Testis (tissue), 3 donors: Measurements from ENCODE around the gene HSD17B8. TPM values are rescaled to one million over a fixed set of nuclear protein-coding genes. Genes with fewer than 3 reads are reported as not detected.

ENCODE experiments used
- DNase-seq: peaks from one replicate; pipeline ENCODE4 v3.0.0-alpha.2; 2019
- H3K27ac ChIP-seq, 2 donors: fragments of 200-600 bp; sonication (generic); one replicate each; pipeline ENCODE4 v1.5.1; 2019
- H3K27me3 ChIP-seq: fragments of 200-600 bp; sonication (generic); one replicate; pipeline ENCODE4 v1.5.1; 2019
- H3K36me3 ChIP-seq: fragments of 200-600 bp; sonication (generic); one replicate; pipeline ENCODE4 v1.5.1; 2017; ENCODE audit warnings: low read depth; ENCODE audit errors: missing control alignments
- H3K4me1 ChIP-seq: fragments of 200-600 bp; sonication (generic); one replicate; pipeline ENCODE4 v1.5.1; 2019
- H3K4me3 ChIP-seq, 2 donors: fragments of 200-600 bp; sonication (generic); one replicate each; pipeline ENCODE4 v1.5.1; 2017 to 2019
- H3K9me3 ChIP-seq: fragments of 200-600 bp; sonication (generic); one replicate; pipeline ENCODE4 v1.5.1; 2017
- CTCF ChIP-seq, 3 experiments: fragments of 450-650 bp in 2 of 3; fragments of 200-600 bp in 1 of 3; sonication (generic) in 1 of 3; IDR thresholded peaks; one replicate each; pipeline ENCODE4 v1.5.1; 2016 to 2019; ENCODE audit warnings: antibody characterized with exemption in 3 of 3, mild to moderate bottlenecking in 2 of 3, moderate library complexity in 1 of 3
- POLR2A ChIP-seq: fragments of 450-650 bp; IDR thresholded peaks from one replicate; pipeline ENCODE4 v1.6.1; 2017; ENCODE audit warnings: antibody characterized with exemption, mild to moderate bottlenecking, moderate library complexity
- WGBS, 2 donors: methylation state at CpG; one replicate each; pipeline ENCODE4 v1.1.5; 2018; 5-methylcytosine and 5-hydroxymethylcytosine counted together
- intact Hi-C: fragments of 100-400 bp; cut with DNase I; formaldehyde crosslinking; loops from one replicate; pipeline ENCODE4 v1.15.1; 2023; ENCODE audit warnings: low total_unique reads
- polyA plus RNA-seq: library from polyadenylated mRNA; stranded (reverse); fragments of 350-450 nt; fragmentation: Illumina TruSeq; extraction: RNeasy Lipid Tissue Mini Kit (QIAGEN cat#74804); gene quantifications from one replicate; pipeline ENCODE4 v1.2.3, GENCODE V29; 2014; ENCODE audit warnings: low read depth, low replicate concordance; ENCODE audit not compliant: insufficient read depth
- total RNA-seq, 2 donors: library from RNA; depleted of rRNA; stranded (reverse); fragments of >200 nt; gene quantifications; one replicate each; pipeline ENCODE4 v1.2.3, GENCODE V29; 2016

HSD17B8 gene
- total and polyA plus RNA-seq, 3 donors from 2014 or later = 11.2 to 26.3 (median 25.4) TPM

- H3K4me3 ChIP-seq = no peak overlapping the region
- H3K9me3 ChIP-seq = no peaks in the 10 kb centered on the region
- H3K27me3 ChIP-seq = no peaks in the 10 kb centered on the region
- WGBS, 2 donors = 41% methylated on average over 12 of the region's 12 CpGs
- no peaks in the 10 kb centered on the region for H3K36me3 ChIP-seq
- peak; percentile 37 to 60 (median 60) for TF ChIP-seq CTCF (IDR thresholded peaks at IDR 0.05)
- TF ChIP-seq POLR2A = no peak
- H3K4me1 ChIP-seq = peaks cover 36% of the 10 kb centered on the region
- peak; percentile 86 for DNase-seq
- intact Hi-C loops = no loop called here
- no peak overlapping the region for H3K27ac ChIP-seq
These were observed 6.9 kb upstream of the HSD17B8 start for GRCh38 chr6:33197431-33198048.

GRCh38 chr6:33198159-33198852 lies 6.1 kb upstream of the HSD17B8 start:
- 64 to 72% methylated on average over 6 of the region's 6 CpGs for WGBS, 2 donors
- H3K9me3 ChIP-seq = no peaks in the 10 kb centered on the region
- intact Hi-C loops = no loop called here
- H3K27me3 ChIP-seq = no peaks in the 10 kb centered on the region
- no peak for TF ChIP-seq CTCF (IDR thresholded peaks at IDR 0.05)
- no peak overlapping the region for H3K27ac ChIP-seq
- no peak overlapping the region for H3K4me3 ChIP-seq
- no peak for DNase-seq
- H3K4me1 ChIP-seq = peaks cover 32% of the 10 kb centered on the region
- no peaks in the 10 kb centered on the region for H3K36me3 ChIP-seq

- peaks cover 33% of the 10 kb centered on the region for H3K4me1 ChIP-seq
- H3K36me3 ChIP-seq = no peaks in the 10 kb centered on the region
- H3K4me3 ChIP-seq = peak overlapping the region in 1 of 2 donors; percentile 82
- peak overlapping the region in 1 of 2 donors; percentile 94 for H3K27ac ChIP-seq
- H3K9me3 ChIP-seq = no peaks in the 10 kb centered on the region
- WGBS, 2 donors = 20 to 28% methylated on average over 3 of the region's 3 CpGs
- TF ChIP-seq POLR2A (no peak), CTCF (IDR thresholded peaks at IDR 0.05) (no peak)
- DNase-seq = no peak
- intact Hi-C loops = no loop called here
- H3K27me3 ChIP-seq = no peaks in the 10 kb centered on the region
These were observed 5.5 kb upstream of the HSD17B8 start for GRCh38 chr6:33198853-33199436.

GRCh38 chr6:33199687-33200218 lies 4.7 kb upstream of the HSD17B8 start:
- intact Hi-C loops = loop anchor here (10.0 kb wide), 1 partner anchor 115 kb away; the partner anchor contains the start of genes TAPBP and ZBTB22
- H3K36me3 ChIP-seq = no peaks in the 10 kb centered on the region
- H3K4me1 ChIP-seq = peaks cover 38% of the 10 kb centered on the region
- H3K27me3 ChIP-seq = no peaks in the 10 kb centered on the region
- 1% methylated on average over 20 to 26 of the region's 26 CpGs for WGBS, 2 donors
- peak; percentile 83 for DNase-seq
- peak overlapping the region; percentile 91 to 94 for H3K27ac ChIP-seq
- H3K4me3 ChIP-seq = peak overlapping the region; percentile 82
- no peaks in the 10 kb centered on the region for H3K9me3 ChIP-seq
- TF ChIP-seq POLR2A (no peak), CTCF (IDR thresholded peaks at IDR 0.05) (no peak)
